ENCODE measurements around the gene ABCA4. TPM values are rescaled to one million over a fixed set of nuclear protein-coding genes. Genes with fewer than 3 reads are reported as not detected.

Gene ABCA4
- total RNA-seq, 1 experiment from 2014 or later: 0.29 TPM

DNA sequence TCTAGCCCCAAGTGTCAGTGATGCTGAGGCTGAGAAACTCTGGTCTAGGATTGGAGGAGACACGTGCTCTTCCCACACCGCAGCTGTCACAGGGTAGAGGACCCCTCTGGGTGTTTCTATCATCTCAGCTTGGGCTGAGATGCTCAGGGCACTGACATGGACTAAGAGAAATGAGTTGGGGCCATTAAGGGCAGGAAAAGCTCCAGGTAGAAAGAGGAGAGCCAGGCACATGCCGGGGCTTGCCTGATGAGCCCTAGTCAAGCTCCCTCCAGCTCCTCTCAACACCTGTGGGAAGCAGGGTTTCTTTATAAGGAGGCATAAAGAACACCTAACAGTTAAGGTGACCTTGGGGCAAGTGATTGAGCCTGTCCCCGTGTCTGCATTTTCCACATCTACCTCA, 17.3 kb downstream of the ABCA4 start:
- TF ChIP-seq, protein P1, sequence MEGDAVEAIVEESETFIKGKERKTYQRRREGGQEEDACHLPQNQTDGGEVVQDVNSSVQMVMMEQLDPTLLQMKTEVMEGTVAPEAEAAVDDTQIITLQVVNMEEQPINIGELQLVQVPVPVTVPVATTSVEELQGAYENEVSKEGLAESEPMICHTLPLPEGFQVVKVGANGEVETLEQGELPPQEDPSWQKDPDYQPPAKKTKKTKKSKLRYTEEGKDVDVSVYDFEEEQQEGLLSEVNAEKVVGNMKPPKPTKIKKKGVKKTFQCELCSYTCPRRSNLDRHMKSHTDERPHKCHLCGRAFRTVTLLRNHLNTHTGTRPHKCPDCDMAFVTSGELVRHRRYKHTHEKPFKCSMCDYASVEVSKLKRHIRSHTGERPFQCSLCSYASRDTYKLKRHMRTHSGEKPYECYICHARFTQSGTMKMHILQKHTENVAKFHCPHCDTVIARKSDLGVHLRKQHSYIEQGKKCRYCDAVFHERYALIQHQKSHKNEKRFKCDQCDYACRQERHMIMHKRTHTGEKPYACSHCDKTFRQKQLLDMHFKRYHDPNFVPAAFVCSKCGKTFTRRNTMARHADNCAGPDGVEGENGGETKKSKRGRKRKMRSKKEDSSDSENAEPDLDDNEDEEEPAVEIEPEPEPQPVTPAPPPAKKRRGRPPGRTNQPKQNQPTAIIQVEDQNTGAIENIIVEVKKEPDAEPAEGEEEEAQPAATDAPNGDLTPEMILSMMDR (conservative IDR thresholded peaks at IDR 0.05; ENCODE audit: low read depth, low read length): no peak
- TF ChIP-seq EZH2phosphoT487 (IDR thresholded peaks at IDR 0.05; ENCODE audit: borderline replicate concordance, low read length): no peak
- TF ChIP-seq EZH2 (IDR thresholded peaks at IDR 0.05; ENCODE audit: low read length, unreplicated experiment): no peak
- Histone ChIP-seq H3K27ac (ENCODE audit: low read length) (no peak overlapping the region), H4K20me1 (ENCODE audit: low read length) (no peaks in the 10 kb centered on the region), H2AFZ (ENCODE audit: low read length) (no peak overlapping the region), H3K4me2 (ENCODE audit: low read length) (no peak overlapping the region), H3K36me3 (ENCODE audit: low read depth, low read length) (no peaks in the 10 kb centered on the region), H3K9me2 (replicated peaks; ENCODE audit: low read length) (no peaks in the 10 kb centered on the region), H3K9ac (ENCODE audit: low read length) (no peak overlapping the region), H3K4me3 (ENCODE audit: low read length) (no peak overlapping the region), H3K79me2 (ENCODE audit: low read length) (no peaks in the 10 kb centered on the region), H3K9me3 (ENCODE audit: low read length) (no peaks in the 10 kb centered on the region), H3F3A (ENCODE audit: low read length, unreplicated experiment) (no peaks in the 10 kb centered on the region), H3K27me3 (ENCODE audit: low read length) (no peaks in the 10 kb centered on the region), H3K4me1 (ENCODE audit: insufficient read depth, low read length) (no peaks in the 10 kb centered on the region)
- ChIA-PET POLR2A (ENCODE audit: unreplicated experiment) (no interaction called here), CTCF (no interaction called here)
- ATAC-seq (no peak), DNase-seq (no peak)
- no TSS peak for BruUV-seq (replicated peaks)
- intact Hi-C loops (cut with micrococcal nuclease): no loop called here

DNA sequence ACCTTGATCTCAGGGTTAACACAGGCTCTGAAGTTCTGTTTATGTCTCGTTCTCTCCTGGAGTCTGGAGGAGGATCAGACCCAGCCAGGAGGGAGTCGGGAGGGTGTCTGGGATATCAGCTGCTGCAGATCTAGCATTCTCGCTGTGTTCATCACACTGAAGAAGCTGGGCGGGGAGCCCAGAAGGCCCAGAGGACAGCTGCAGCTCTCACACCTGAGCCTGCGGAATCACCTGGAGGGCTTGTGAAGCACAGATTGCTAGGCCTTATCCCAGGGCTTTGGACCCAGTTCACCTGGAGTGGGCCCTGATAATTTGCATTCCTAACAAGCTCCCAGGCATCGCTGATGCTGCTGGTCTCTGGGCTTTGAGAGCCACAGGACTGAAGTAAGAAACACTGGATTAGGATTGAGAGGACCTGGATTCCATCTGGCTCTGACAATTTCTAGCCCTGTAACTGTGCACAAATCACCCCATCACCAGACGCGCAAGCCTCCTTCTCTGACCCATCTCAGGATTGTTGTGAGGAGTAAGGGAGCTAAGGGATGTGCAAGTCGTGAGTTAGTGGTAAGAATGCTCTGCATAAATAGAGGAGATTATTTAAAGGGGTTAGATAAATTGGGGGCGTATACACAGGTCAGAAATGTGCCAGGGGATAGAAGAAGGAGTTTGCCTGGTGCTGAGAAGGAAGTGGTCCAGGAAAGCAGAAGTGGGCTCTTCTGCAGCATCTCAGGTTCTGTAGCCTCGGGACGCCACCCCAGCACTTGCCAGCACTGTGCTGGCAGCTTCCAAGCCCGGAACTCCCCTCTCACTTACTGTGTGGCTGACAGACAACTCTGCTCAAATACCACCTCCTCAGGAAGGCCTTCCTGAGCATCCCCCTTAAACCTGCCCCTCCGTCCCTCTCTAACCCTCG, 19.1 kb downstream of the ABCA4 start:
- CTCF ChIA-PET: no interaction called here

More for the DNA sequence above, 19.1 kb downstream of the ABCA4 start:
- Histone ChIP-seq H3K27me3 (ENCODE audit: low read length) (no peaks in the 10 kb centered on the region), H3K9me2 (replicated peaks; ENCODE audit: low read length) (no peaks in the 10 kb centered on the region), H3K27ac (ENCODE audit: low read length) (no peak overlapping the region), H3F3A (ENCODE audit: low read length, unreplicated experiment) (no peaks in the 10 kb centered on the region), H3K36me3 (ENCODE audit: low read depth, low read length) (no peaks in the 10 kb centered on the region), H3K4me3 (ENCODE audit: low read length) (no peak overlapping the region), H2AFZ (ENCODE audit: low read length) (no peak overlapping the region), H4K20me1 (ENCODE audit: low read length) (no peaks in the 10 kb centered on the region), H3K4me2 (ENCODE audit: low read length) (no peak overlapping the region), H3K9me3 (ENCODE audit: low read length) (no peaks in the 10 kb centered on the region), H3K9ac (ENCODE audit: low read length) (no peak overlapping the region), H3K4me1 (ENCODE audit: insufficient read depth, low read length) (no peaks in the 10 kb centered on the region), H3K79me2 (ENCODE audit: low read length) (no peaks in the 10 kb centered on the region)
- DNase-seq: peak; percentile 13
- TF ChIP-seq, protein P1 (conservative IDR thresholded peaks at IDR 0.05; ENCODE audit: low read depth, low read length): no peak
- TF ChIP-seq EZH2phosphoT487 (IDR thresholded peaks at IDR 0.05; ENCODE audit: borderline replicate concordance, low read length) (no peak), EZH2 (IDR thresholded peaks at IDR 0.05; ENCODE audit: low read length, unreplicated experiment) (no peak)
- 0 out of 2 replicates have a peak, but pooled peaks have one; percentile 15 for ATAC-seq
- BruUV-seq (replicated peaks): no TSS peak
- POLR2A ChIA-PET (ENCODE audit: unreplicated experiment): no interaction called here
- intact Hi-C loops (cut with micrococcal nuclease): no loop called here
